ENCODE results near the gene FHIT.

GRCh38 chr3:60970850-60971249, 280.4 kb downstream of the FHIT start:
- no peak for TF ChIP-seq CTCF (IDR thresholded peaks at IDR 0.05)
- TF ChIP-seq POLR2A (IDR thresholded peaks at IDR 0.05), result no peak
